Caki2 (cell line): Measurements from ENCODE around the gene SELPLG. TPM values are rescaled to one million over a fixed set of nuclear protein-coding genes. Genes with fewer than 3 reads are reported as not detected.
"Not testable (repeated sequence)": the region's sequence is repeated elsewhere in the genome, so short reads cannot be mapped to it uniquely, and the experiment has no call there.

Source experiments
- DNase-seq: peaks from one replicate; pipeline ENCODE4 v3.0.0-alpha.2; 2015; ENCODE audit warnings: low read depth
- in situ Hi-C: cut with HindIII; loops from 2 replicates; pipeline ENCODE4 v1.10.0; 2016; ENCODE audit warnings: low sequenced_read_pairs, low pct_unique_long_range_greater_than_20kb, mixed read lengths
- total RNA-seq: library from RNA; depleted of rRNA; stranded (reverse); fragments of >200 nt; shearing (Covaris generic); gene quantifications from 2 replicates; pipeline ENCODE4 v1.2.3, GENCODE V29; 2014; ENCODE audit warnings: low replicate concordance

Gene SELPLG
- total RNA-seq, 1 experiment from 2014 or later, result not detected

- in situ Hi-C loops, result no loop called here
- peak; percentile 37 for DNase-seq
Observed at GRCh38 chr12:108629824-108630476, 3.7 kb downstream of the SELPLG start.

- DNase-seq, result no peak
- in situ Hi-C loops, result no loop called here
Observed at GRCh38 chr12:108629151-108629550, 4.5 kb downstream of the SELPLG start.

- in situ Hi-C loops, result no loop called here
- no peak for DNase-seq
Observed at GRCh38 chr12:108627134-108627920, 6.4 kb downstream of the SELPLG start.

GRCh38 chr12:108625228-108625627 is 8.5 kb downstream of the SELPLG start:
- in situ Hi-C loops, result no loop called here
- DNase-seq, result no peak

GRCh38 chr12:108623577-108623976 is 10.1 kb downstream of the SELPLG start:
- in situ Hi-C loops, result no loop called here

GRCh38 chr12:108622921-108623514 is 10.7 kb downstream of the SELPLG start:
- in situ Hi-C loops, result no loop called here
- no peak for DNase-seq

More at GRCh38 chr12:108623577-108623976, 10.1 kb downstream of the SELPLG start:
- no peak for DNase-seq

- in situ Hi-C loops, result no loop called here
- no peak for DNase-seq
Observed at GRCh38 chr12:108622421-108622820, 11.3 kb downstream of the SELPLG start.

- no peak for DNase-seq
- in situ Hi-C loops, result no loop called here
Observed at GRCh38 chr12:108621161-108621560, 12.5 kb downstream of the SELPLG start.

- in situ Hi-C loops, result no loop called here
- no peak for DNase-seq
Observed at GRCh38 chr12:108620236-108620879, 13.3 kb downstream of the SELPLG start.

GRCh38 chr12:108619369-108620160 is 14.1 kb downstream of the SELPLG start:
- in situ Hi-C loops, result no loop called here
- DNase-seq, result no peak

- DNase-seq, in situ Hi-C loops: not testable (repeated sequence)
Observed at GRCh38 chr12:108618953-108619274, 14.8 kb downstream of the SELPLG start.

- in situ Hi-C loops, result no loop called here
- DNase-seq, result peak; percentile 68
Observed at GRCh38 chr12:108618079-108618952, 15.4 kb downstream of the SELPLG start.

- DNase-seq, result no peak
- in situ Hi-C loops, result no loop called here
Observed at GRCh38 chr12:108616941-108617858, 16.5 kb downstream of the SELPLG start.

GRCh38 chr12:108616359-108616758 is 17.3 kb downstream of the SELPLG start:
- in situ Hi-C loops, result no loop called here
- no peak for DNase-seq

GRCh38 chr12:108615918-108616317 is 17.8 kb downstream of the SELPLG start:
- DNase-seq, result no peak
- in situ Hi-C loops, result no loop called here

- DNase-seq, result no peak
- in situ Hi-C loops, result no loop called here
Observed at GRCh38 chr12:108614639-108615038, 19.1 kb downstream of the SELPLG start.
